GM21526 (cell line): Measurements from ENCODE around the gene MGLL.

Experiments
- ATAC-seq: cut with Tn5 transposase; IDR thresholded peaks from one replicate; pipeline ENCODE4 v1.9.1; 2021; ENCODE audit warnings: moderate library complexity; ENCODE audit not compliant: unreplicated experiment, low FRiP score

The MGLL gene

DNA sequence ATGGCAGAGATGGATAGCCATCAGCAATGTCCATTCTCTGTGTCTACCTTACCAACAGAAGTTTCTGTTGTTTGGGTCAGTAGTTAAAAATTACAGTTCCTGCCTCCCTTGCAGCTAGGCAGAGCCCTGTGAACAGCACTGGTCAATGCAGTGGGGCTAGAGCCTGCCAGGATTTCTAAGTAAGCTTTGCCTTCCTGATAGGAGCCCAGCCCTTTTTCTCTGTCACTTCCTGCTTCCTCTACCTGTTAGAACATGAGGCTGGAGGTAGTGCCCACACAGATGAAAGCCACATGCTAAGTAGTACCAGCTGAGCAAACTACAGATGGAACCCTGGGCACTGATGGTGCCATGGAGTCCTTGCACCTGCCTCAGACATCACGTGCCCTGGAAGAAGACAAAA, 45.0 kb downstream of the MGLL start:
- ATAC-seq, result no peak

DNA sequence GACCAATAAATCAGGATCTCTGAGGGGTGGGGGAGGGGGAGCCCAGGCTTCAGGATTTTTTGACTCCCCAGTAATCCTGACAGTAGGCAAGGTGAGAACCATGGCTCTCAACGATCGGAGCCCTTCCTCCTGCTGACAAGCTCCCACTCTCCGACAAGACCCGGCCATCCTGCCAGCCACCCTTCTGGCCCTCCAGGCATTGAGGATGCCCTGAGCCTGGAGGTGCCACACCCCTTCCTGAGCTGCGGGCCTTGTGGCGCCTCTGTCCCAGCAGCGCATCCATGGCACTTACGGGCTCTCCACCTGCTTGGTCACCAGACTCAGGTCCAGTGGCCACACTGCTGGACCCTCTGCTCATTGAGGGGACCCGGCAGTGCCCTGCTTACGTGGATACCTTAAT, 46.0 kb downstream of the MGLL start:
- no peak for ATAC-seq

DNA sequence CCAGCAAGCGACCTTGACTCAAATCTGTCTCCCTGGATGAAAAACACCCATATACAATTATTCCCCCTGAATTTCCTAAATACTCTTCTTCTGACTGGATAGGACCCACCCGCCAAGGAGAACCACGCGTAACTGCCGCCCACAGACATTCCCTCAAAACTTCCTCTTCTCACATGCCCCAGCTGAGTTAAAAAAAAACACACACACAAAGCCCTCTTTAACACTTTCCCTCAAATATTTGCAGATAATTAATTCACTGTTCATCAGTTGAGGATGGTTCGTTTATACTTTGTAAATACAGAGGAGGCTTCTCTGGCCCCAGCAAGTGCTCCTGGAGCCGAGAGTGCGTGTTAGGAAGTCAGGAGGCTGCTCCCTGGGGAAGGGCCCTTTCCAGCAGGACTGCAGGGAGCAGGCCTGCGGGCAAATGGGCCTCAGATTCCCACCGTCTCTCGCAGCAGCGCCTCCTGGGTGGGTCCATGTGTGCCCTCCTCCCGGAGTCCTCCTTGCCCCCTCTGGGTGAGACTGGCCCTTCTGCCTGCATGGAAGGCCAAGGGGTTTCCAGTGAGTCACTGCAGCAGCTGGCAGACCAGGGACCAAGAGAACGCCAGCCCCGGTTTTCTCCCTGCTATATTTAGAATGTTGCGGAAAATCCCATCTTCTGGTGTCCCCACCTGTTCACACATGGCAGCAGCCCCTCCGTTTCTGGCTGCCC, 46.8 kb downstream of the MGLL start:
- no peak for ATAC-seq

- ATAC-seq, result no peak
These were observed 47.7 kb downstream of the MGLL start for GRCh38 chr3:127774647-127775046.

DNA sequence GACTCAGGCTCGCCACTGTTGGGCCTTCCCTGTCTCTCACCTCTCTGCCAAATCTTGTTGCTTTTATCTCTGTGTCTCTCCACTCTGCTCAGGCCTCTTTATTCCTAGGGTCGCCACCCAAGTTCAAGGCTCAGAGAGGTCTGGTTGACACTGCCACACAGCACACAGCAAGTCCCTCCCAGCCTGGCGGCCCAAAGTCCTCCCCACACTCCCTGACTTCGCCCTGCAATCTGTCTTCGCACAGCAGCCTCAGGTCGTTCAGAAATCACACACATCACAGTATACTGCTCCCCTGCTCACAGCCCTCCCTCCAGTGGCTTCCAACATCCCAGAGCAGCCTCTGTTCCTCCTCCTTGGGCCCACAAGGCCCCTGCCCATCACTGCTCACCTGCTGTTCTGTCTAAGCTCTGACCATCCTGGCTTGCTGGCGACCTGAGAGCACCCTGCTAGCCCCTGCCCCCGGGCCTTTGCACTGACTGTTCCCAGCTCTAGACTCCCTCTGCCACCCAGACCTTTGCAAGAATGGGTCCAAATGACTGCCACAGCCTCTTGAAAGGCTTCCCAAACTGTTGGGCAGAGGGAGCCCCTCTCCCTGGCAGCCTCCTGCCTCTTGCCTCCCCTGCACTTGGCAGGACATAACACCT, 48.4 kb downstream of the MGLL start:
- no peak for ATAC-seq

DNA sequence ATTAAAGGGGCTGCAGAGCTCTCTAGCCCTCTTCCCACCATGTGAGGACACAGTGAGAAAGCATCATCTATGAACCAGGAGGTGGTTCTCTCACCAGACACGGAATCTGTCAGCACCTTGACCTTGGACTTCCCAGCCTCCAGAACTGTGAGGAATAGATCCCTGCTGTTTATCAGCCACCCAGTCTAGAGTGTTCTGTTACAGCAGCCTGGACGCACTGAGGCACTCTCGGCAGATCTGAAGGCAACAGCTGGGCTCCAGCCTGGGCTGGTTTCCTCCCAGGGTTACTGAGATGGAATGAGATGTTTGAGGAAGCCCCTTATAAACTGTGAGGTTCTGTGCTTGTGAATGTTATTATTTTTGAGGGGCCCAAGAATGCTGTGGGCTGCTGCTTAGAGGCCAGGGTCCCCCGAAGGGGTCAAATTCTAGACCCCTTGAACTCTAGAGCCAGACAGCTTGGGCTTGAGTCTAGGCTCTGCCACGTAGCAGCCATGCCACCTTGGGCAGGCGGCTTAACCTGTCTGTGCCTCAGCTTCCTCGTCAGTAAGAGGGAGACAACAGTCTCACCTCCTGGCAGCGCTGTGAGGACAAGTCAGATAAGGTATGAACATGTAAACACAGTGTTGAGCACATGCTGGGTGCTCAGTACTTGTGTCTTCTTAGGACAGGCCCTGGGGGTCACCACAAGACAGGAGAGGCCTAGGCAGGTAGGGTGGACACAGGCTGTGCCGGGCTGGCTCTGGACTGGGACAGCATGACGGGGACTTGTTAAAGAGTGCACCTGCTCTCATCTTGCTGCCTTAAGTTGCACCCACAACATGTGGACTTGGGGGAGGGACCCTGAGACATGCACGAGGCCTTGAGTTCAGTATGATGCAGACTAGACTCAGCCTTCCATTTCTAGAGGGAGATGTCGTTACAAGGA, 49.2 kb downstream of the MGLL start:
- ATAC-seq, result no peak

GRCh38 chr3:127772273-127772672, 50.0 kb downstream of the MGLL start:
- no peak for ATAC-seq

GRCh38 chr3:127771746-127772145, 50.6 kb downstream of the MGLL start:
- no peak for ATAC-seq

DNA sequence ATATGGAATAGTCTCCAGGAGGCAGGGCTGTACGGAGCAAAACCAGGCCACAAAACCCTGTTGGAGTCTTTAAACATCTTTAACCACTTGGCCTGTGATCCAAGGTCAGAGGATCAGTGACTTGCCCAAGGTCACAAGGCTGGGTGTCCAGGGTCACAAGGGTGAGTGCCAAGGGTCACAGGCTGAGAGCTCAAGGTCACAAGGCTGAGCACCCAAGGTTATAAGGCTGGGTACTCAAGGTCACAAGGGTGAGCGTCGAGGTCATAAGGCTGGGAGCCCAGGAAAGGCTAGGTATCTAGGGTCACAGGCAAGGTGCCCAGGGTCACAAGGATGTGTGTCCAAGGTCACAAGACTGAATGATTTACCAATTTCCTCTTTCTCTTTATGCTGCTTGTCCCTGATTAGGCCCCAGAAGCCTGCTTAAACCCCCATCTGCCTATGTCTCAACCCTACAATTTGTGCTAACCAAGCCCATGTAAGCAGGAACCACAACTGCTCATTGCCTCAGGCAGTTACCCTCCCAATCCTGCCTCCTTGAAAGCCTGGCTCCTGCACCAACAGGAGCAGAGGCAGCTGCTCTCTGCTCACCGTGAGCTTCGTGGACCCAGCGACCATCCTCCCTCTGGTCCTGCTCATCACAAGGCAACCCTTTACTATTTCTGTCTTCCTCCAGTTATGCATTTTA, 51.5 kb downstream of the MGLL start:
- no peak for ATAC-seq

DNA sequence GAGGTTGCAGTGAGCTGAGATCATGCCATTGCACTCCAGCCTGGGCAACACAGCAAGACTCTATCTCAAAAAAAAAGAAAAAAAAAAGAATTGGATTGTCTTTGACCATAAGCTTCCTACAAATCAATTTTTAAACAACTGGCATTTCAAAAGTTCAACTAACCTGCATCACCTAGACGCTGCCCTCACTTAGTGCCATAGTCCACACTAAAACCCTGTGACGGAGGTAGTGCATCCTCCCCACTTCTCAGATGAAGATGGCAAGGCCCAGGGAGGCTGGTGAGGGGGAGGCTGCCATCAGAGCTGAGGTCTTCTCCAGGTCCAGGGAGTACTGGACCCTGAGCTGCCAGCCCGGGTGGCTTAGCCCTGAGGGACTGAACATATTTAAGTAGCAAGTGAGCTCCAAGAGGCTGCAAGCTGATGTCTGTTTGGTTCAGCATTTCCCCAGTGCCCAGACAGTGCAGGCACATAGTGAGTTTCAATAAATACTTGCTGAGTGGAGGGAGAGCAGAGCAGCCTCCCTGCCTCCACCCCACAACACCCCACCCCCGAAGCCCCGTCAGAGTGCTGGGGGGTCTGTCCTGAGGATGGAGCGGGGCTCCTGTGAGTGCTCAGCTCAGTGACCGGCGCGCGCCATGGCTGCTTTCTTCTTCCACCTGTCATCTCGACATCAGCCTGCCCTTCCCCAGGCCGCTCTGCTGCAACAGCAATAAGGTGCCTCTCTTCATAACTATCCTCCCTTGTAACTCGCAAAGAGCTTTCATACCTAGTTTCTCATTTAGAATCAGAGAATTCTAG, 52.8 kb downstream of the MGLL start:
- no peak for ATAC-seq

DNA sequence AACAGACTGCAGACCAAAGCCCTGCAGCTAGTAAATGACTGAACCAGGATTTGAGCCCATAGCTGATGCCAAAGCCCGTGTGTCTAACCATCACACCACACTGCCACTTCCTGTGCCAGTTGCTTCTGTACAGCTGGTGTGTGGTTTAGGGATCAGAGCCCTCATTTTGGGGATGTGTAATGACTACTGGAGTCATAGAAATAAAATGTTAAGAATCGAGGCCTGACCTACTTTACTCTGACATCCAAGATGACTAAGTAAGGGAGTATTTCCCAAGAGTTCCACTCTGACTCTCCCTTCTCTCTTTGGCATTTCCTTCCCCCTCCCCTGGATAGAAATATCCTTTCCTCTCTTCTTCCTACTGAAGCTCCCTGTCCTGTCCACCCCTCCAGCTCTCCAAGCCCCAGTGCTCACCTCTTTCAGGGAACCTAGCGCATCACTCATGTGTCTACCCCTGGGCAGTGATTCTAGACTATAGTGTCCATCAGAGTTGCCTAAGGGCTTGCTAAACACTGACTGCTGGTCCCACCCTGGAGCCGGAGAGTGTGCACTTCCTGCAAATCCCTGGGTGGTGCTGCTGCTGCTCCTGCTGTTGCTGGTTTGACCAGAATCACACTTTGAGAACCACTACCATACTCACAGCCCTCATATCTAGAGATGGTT, 53.8 kb downstream of the MGLL start:
- no peak for ATAC-seq

DNA sequence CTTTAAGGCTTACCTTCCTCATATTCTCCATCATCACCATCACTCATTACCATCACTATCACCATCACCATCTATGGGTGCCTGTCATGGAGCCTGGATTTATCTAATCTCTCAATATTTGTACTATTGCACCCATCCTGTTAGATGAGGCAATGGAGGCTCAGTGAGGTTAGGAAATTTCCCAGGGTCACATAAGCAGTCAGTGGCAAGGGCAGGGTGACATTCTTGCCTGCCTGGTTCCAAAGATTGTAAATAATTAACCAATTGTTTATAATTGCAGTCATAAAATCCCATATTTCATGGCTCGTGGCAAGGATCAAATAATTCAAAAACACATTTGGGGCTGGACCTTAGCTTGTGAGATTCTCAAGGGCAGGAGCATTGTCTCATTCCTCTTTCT, 55.2 kb downstream of the MGLL start:
- no peak for ATAC-seq

DNA sequence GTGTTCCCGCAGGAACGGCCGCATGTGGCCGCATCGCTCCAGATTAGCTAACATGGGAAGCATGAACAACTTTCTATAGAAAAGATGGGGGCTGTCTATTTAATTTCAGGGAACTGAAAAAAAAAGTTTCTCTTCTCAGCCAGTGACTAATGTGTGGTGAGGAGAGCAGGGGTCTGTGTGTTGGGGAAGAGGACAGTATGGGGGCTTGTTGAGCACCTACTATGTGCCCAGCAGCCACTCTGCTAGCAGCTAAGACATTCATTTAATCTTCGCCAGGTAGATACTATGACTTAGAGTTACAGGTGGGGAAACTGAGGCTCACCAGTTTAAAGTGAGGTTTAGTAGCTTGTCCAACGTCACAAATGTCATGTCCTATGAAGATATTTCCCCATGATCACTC, 56.6 kb downstream of the MGLL start:
- no peak for ATAC-seq

DNA sequence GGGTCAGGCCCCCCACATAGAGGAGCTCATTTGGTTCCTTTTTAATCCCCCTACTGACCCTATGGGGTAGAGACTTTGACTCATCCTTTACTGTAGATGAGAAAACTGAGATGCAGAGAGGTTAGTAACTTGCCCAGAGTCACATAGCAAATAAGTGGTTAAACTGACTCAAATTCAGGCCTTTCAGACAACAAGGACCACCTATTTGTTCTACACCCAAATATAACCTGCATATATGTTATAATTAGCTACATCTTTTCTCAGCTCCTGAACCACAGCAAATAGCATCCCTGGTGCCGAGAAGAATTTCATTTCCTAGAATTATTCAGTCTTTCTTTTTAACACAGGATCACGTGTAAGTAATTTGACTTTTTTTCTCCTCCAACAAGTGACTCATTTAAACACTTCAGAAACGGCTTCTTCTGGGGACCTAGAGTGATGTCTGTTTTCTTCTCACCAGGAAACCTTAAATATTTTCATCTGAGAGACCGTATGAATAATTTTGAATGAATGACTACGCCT, 57.4 kb downstream of the MGLL start:
- ATAC-seq, result no peak

DNA sequence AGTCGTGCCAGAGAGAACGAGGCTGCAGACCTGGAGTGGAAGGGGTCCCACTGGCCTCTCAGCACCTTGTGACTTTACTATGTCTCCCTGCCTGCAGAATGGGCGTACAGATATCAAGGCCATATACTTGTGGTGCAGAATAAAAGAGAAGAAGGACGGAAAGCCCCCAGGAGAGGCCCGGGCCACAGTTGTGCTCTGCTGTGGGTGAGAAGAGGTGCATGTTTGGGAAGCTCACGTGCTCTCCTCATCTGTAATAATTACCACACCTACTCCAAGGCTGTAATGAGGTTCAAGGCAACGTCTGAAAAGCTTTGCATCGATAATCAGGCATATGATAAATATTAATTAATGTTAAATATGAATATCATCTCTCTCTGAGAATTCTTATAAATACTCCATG, 58.0 kb downstream of the MGLL start:
- ATAC-seq, result no peak

GRCh38 chr3:127763816-127764215, 58.5 kb downstream of the MGLL start:
- no peak for ATAC-seq

GRCh38 chr3:127763337-127763736, 59.0 kb downstream of the MGLL start:
- ATAC-seq, result no peak

- no peak for ATAC-seq
These were observed 59.6 kb downstream of the MGLL start for GRCh38 chr3:127762787-127763105.

DNA sequence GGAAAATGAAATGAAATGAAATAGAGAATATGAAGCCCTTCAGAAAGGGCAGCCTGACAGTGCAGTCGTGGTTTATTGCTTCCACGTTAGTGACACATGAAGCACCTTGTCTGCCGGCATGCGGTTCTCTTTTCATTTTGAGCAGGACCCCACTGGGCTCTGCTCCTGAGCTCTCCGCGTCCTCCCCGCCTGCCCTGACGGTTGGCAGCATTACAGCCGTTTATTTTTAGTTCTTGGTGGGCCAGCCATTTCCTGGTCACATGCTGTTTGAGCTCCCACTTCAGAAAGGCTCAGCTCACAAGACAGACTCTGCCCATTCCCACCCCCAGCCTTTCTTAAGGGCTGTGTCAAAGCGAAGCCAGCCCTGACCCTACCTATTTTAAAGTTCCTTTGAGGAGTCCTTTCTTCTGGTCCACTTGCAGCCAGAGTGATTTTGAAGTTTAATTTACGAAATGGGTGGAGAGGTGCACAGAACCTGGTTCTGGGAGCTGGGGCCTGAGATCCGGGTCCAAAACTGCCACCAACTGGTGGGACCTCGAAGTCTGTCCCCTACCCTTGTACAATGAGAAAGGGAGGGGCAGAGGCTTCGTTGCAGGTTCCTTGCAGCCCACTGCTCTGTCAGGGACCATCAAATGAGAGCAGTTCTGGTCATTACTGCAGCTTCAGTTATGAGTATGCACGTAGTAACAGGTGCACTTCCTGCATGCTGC, 60.1 kb downstream of the MGLL start:
- ATAC-seq, result peak; percentile 49
